ENCODE results near the gene B3GALT6.

B3GALT6 gene

DNA sequence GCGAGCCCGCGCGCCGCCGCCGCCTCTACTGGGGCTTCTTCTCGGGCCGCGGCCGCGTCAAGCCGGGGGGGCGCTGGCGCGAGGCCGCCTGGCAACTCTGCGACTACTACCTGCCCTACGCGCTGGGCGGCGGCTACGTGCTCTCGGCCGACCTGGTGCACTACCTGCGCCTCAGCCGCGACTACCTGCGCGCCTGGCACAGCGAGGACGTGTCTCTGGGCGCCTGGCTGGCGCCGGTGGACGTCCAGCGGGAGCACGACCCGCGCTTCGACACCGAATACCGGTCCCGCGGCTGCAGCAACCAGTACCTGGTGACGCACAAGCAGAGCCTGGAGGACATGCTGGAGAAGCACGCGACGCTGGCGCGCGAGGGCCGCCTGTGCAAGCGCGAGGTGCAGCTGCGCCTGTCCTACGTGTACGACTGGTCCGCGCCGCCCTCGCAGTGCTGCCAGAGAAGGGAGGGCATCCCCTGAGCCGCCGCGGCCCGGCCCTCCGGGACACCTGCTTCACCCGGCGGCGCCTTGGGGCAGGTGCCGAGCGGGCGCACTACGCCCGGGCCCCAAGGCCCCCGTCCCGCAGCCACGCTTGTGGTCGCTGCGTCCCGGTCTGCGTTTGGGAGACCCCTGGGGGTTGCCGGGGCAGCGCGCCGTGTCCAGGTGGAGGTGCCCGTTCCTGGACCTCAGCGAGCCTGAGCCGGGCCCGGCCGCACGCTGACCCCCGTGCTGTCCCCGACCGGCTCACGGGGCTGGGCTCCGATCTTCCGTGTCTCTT is 944 bp downstream of the B3GALT6 start:
- no peak for DNase-seq

GRCh38 chr1:1233567-1233892 is 1.5 kb downstream of the B3GALT6 start:
- DNase-seq, result no peak

DNA sequence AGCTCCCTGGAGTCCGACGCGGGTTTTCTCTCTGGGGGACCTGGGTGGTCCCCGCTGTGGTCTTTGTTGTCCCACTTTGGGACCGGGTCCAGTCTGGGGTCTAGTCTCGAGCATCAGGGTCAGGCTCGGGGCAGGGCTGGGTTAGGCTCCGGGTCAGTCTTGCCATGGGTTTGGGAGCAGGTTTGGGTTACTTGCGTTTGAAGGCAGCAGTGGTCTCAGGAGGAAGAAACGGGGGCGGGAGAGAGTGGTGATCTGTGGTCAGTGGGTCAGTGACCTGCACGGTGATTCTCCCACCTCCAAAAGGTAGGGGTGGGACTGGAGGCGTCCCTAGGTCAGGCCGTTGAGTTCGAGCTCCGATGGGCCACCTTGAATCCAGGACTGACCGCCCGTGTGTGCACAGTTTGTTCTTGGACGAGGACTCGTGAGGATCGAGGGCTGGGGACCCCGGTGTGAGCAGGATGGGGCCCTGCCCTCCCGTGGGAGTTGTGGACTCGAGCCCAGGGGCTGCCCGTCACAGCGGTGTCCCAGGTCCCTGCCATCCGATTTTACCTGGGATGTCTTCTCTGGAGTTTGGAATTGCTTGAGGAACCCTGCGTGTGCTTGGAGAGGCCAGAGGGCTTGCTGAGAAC is 2.3 kb downstream of the B3GALT6 start:
- DNase-seq, result no peak

DNA sequence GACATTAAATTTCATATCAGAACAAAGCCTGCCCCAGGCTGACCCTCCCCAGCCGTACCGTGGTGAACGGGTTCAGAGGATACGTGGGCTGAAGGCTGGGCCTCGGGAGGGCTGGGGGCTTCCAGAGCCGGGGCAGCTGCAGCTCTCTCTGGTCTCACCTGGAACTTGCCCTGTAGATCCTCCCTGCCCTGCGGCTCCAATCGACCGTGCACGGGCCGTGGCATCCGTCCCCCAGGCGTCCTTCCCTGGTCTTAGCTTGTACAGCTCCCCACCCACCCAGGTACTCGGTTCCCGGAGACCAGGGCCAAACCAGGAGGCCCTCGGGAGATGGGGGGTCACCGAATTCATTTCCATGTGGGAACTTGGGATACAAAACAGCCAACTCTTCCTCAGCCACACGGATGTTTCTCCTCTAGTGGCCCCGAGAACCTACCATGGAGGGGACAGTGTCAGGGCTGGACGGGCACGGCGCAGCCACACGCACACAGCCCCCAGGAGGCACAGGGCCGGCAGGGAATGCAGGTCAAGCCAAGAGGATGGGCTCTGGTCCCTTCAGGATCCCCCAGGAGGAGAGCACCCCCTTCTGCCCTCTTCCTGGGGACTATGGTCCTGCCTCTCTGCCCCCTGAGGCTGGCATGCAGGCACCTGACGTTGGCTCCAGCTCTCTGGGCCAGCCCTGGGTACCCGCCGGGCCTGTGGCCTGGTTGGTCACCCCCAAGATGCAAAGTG is 3.1 kb downstream of the B3GALT6 start:
- no peak for DNase-seq

- no peak for DNase-seq
Measured at GRCh38 chr1:1236176-1236763, 4.2 kb downstream of the B3GALT6 start.

GRCh38 chr1:1236945-1237873 is 5.2 kb downstream of the B3GALT6 start:
- DNase-seq, result no peak

DNA sequence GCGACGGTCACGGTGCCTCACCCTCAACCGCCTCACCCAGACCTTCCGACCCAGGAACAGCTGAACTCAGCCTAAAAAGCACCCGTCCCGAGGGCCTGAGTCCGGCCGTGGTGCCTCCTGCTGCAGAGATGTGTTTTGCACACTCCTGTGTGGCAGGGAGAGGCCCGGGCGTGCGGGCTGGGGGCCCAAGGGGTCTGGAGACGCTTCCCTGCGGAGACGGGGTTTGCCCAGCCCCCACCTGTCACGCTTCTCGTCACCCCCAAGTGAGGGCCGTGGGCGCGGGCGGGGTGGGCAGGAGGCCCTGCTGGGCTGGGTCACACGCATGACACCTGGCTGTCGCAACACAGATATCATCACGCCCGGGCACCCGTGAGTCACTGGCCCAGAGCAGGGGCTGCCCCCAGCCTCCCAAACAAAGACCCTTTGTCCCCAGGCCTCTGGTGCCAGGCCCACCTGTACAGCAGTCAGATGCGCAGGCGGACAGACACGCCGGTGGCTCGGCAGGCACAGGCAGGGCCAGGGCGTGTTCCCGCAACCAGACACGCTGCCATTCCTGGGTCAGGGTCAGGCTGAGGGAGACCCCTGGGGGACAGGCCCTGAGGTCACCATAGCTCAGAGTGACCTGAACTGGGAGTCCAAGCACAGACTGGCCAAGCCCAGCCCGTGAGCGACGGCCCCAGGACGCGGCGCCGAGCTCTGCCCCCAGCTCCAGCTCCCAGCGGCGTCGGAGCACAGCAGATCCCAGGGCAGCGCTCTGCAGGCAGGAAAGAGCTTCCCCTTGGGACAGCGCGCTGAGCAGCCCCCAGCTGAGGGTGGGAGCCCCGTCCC is 6.1 kb downstream of the B3GALT6 start:
- no peak for DNase-seq

DNA sequence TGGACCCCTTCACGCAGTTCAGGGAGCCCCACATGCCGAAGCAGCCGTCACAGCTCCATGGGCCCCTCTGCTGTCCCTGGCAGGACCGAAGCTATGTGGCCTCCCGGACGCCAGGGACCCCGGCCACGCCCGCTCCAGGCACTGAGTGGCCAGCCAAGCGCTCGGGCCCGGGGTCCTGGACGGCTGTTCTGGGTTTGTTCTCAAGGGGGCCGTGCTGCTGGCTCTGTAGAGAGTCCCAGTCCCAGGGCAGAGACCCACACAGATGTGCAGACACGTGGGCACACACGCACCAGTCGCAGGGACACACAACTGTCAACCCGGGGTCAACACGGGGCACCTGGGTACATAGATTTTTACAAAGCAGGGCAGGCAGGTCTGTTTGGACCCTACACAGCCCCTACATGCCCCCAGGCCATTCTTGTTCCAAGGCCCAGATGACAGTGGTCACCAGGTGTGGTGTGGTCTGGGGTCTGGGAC is 6.7 kb downstream of the B3GALT6 start:
- DNase-seq, result no peak

DNA sequence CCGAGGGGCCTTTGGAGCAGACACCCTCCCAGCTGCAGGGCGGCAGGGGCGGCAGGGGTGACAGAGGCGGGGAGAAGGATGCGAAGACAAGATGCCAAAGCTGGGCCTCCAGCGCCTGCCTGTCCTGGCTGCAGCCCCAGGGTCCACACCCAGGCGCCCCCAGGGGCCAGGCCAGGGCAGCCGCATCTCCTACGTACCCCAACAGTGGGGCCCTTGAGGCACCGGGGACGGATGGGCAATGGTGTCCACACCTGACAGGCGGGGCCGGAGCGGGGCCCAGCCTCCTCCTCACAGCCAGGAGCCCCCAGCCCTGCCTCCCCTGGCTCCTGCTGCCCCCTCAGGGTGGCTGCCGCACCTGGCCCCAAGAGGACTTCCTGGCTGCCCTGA is 7.2 kb downstream of the B3GALT6 start:
- DNase-seq, result no peak

- DNase-seq, result no peak
Measured at GRCh38 chr1:1239614-1240347, 7.7 kb downstream of the B3GALT6 start.

DNA sequence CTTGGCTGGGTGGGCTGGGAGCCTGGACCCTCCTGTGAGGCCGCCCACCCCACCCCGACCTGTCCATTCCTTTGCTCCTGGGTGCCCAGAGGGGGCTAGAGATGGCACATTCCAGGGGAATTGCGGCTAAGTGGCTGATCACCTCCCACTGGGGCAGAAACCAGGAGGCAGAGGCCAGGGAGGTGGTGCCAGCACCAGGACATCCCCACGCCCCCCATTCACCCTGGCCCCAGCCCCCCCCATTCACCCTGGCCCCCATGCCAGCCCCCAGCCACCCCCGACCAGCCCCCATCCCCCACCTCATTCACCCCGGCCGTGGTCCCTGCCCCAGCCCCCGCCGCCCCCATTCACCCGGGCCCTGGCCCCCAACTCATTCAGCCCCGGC is 8.3 kb downstream of the B3GALT6 start:
- no peak for DNase-seq

- DNase-seq, result no peak
Measured at GRCh38 chr1:1240822-1241587, 9.0 kb downstream of the B3GALT6 start.

DNA sequence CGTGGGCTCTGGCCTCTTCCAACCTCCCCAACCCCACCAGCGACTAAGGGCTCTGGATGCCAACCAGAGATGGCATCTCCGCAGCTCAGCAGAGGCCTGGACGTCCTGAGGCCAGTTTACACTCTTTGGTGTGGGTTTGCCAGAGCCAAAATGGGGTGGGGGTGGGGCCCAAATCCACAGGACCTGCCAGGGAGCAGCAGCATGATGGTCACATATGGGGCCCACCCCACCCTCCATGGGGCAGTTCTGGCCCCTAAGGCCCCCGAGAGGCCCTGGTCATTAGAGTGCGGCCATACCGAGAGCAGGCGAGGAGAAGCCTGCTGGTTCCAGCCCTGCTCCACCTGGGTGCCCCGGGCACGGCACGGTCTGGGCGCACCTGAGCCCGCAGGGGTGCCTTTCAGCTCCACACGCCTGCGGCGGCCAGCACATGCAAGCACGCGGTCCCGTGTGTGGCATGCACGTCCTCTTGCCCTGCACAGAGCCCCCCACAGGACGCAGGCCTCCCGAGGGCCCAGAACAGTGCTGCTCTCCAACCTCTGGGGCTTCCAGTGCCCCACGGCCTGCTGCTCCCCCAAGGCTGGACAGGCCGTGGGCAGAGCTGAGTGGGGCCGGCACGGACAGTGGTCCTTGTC is 9.7 kb downstream of the B3GALT6 start:
- no peak for DNase-seq

DNA sequence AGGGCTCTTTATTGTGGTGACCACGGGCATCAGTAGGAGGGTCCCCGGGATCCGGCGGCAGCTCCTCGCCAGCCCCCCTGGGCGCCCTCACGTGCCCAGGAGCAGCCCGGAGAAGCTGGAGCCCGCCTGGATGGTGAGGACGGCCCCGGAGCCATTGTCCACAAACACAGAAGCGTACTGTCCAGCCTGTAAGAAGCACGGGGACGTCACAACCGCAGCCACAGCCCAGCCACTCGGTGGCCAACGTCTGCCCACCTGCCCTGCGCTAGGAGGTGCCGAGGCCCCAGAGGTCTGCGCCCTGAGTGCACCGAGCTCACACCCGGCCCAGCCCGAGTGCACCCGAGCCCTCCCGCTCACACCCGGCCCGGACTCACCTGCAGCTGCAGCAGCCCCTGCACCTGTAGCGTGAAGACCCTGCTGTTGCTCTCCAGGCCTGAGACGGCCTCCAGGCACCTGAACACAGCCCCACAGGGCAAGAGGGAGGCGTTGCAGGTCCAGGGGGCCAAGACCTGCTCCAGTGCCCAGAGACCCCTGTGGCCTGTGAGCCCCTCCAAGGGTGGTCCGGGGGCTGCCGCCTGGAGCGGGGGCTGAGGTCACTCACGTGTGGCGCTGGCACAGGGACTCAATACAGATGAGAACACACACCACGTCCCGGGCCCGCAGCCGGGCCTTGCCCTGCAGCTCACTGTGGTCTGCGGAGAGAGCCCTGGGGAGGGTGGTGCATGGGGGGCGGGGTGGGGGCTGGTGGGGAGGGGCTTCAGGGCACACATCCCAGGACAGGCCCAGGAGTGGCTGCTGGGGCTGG is 10.6 kb downstream of the B3GALT6 start:
- no peak for DNase-seq

- DNase-seq, result no peak
Measured at GRCh38 chr1:1243266-1243660, 11.2 kb downstream of the B3GALT6 start.

DNA sequence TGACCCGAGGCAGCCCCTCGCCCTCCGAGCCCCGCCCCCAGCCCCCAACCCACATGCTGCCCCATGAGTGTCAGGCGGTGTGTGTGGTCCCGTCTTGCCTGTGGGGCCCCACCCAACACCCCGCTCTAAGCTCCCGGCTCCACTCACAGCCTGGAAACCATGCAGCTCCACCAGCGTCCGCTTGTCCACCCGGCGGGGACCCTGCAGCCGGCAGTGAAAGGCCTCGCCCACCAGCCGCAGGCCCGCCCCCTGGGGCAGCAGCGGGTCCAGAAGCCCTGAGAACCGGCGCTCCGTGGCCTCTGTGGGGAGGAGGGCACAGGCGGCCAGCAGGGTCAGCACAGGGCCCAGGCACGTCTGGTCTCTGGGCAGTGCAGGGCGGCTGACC is 11.8 kb downstream of the B3GALT6 start:
- DNase-seq, result no peak

DNA sequence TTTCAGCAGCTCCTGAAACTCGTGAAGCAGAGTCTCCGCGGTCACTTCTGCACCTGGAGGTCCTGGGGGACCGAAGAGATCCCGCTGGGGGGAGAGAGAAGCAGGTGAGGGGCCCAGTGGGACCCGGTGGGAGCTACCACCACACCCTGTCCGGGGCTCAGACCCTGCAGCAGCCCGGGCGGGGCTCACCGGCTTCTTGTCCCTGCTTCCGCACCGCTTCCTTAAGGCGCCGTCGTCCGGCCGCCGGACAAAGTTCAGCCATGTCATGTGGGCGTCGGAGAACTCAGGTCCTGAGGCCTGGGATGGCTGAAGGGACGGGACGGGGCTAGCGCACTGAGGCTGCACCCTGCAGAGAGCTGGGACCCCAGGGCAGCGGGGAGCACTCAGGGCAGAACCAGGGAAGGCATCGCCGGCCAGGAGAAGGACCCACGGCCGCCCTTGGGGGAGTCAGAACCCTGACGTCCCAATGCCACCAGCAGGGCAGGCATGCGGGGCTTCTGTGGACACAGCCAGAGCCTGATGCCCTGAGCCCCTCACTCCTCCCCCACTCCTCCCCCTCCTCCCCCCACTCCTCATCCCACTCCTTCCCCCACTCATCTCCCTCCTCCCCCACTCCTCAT is 12.3 kb downstream of the B3GALT6 start:
- no peak for DNase-seq

DNA sequence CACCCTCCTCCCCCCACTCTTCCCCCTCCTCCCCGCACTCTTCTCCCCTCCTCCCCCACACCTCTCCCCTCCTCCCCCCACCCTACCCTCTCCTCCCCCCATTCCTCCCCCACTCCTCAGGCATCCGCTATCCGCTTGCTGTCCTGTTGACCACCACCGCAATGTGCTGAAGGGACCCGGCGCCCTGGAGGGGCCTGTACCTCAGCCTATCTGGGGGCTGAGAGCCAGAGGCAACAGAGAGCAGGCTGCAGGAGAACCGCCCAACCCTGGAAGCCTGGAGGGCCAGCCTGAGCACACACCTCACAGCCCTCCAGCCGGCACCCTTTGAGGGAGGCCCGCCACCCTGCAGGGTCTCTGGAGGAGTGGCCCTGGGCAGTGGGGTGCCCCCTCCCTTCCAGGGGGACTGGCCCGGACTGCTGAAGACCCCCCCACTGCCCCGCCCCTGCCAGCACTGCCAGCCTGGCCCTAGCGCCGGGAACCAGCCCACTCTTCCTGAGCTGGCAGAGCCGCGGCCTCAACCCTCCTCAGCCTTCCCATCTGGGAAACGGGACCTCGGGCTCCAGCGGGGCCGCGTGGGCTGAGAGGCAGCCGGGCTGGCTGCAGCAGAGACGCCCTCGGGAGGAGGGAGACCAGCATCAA is 13.3 kb downstream of the B3GALT6 start:
- DNase-seq, result no peak
